Sigmoid colon (tissue), 4 donors: ENCODE results near the gene STK40.

Experiments
- EP300 ChIP-seq, 4 donors: sonication (generic); formaldehyde crosslinking; IDR thresholded peaks; one replicate each; pipeline ENCODE4 v1.6.1; 2017; ENCODE audit warnings: antibody characterized with exemption in 4 of 4
- POLR2A ChIP-seq, 2 donors: fragments of 450-650 bp; IDR thresholded peaks; one replicate each; pipeline ENCODE4 v1.6.1; 2016; ENCODE audit warnings: antibody characterized with exemption in 2 of 2, mild to moderate bottlenecking in 2 of 2, moderate library complexity in 2 of 2
- TF ChIP-seq, protein P1 (sequence below), 4 experiments: fragments of 450-650 bp in 3 of 4; fragments of 200-600 bp in 1 of 4; IDR thresholded peaks; one replicate each; pipeline ENCODE4 v1.5.1; 2016 to 2019; ENCODE audit warnings: antibody characterized with exemption in 4 of 4, mild to moderate bottlenecking in 3 of 4, moderate library complexity in 2 of 4

- TF ChIP-seq, protein P1, sequence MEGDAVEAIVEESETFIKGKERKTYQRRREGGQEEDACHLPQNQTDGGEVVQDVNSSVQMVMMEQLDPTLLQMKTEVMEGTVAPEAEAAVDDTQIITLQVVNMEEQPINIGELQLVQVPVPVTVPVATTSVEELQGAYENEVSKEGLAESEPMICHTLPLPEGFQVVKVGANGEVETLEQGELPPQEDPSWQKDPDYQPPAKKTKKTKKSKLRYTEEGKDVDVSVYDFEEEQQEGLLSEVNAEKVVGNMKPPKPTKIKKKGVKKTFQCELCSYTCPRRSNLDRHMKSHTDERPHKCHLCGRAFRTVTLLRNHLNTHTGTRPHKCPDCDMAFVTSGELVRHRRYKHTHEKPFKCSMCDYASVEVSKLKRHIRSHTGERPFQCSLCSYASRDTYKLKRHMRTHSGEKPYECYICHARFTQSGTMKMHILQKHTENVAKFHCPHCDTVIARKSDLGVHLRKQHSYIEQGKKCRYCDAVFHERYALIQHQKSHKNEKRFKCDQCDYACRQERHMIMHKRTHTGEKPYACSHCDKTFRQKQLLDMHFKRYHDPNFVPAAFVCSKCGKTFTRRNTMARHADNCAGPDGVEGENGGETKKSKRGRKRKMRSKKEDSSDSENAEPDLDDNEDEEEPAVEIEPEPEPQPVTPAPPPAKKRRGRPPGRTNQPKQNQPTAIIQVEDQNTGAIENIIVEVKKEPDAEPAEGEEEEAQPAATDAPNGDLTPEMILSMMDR (IDR thresholded peaks at IDR 0.05) = no peak
- TF ChIP-seq EP300 (IDR thresholded peaks at IDR 0.05) (no peak), POLR2A (IDR thresholded peaks at IDR 0.05) (no peak)
Measured at GRCh38 chr1:36397083-36397377, 11.3 kb upstream of the STK40 start.
